T47D (cell line): ENCODE results near the gene NOXO1.
"Not testable (repeated sequence)": the region's sequence is repeated elsewhere in the genome, so short reads cannot be mapped to it uniquely, and the experiment has no call there.

Experiments used
- DNase-seq, 2 experiments: peaks; one replicate each; pipeline versions ENCODE4 v3.0.0 to v3.0.0-alpha.2; 2011 to 2012; ENCODE audit warnings: low read depth in 1 of 2, low spot score in 1 of 2
- JUND ChIP-seq: IDR thresholded peaks from 2 replicates; pipeline ENCODE4 v1.6.1; 2012; ENCODE audit warnings: low read depth
- in situ Hi-C: cut with HindIII; loops from 2 replicates; pipeline ENCODE4 v1.10.0; 2016; ENCODE audit warnings: low sequenced_read_pairs, low pct_unique_long_range_greater_than_20kb

The NOXO1 gene

DNA sequence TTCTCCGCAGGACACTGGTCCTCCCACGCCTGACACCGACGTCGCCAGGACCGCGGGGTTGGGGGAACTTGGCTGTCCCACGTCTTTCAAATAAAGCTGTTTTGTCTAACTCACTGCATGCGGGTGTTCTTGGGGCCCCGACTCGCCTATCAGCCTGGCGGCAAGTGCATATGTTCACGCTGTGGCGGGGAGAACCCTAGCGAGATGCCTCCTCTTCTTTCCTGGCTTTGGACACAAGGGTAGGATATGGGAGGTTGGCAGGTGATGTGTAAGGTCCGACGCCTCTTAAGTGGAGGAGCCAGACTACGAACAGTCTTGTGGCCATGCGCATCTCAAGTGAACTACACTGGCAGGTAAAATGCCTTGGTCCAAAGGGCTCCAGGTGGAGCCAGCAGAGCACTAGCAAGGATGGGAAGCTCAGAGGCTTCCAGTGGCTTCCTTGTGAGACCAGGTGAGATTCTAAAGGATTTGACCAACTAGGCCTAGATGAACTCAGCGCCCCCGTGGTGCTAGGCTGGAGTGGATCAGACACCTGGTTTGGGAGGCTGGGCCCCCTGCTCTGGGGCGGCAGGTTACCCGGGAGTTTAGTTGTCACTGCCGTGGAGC, 15.8 kb downstream of the NOXO1 start:
- no peak for DNase-seq
- in situ Hi-C loops = no loop called here
- no peak for TF ChIP-seq JUND

DNA sequence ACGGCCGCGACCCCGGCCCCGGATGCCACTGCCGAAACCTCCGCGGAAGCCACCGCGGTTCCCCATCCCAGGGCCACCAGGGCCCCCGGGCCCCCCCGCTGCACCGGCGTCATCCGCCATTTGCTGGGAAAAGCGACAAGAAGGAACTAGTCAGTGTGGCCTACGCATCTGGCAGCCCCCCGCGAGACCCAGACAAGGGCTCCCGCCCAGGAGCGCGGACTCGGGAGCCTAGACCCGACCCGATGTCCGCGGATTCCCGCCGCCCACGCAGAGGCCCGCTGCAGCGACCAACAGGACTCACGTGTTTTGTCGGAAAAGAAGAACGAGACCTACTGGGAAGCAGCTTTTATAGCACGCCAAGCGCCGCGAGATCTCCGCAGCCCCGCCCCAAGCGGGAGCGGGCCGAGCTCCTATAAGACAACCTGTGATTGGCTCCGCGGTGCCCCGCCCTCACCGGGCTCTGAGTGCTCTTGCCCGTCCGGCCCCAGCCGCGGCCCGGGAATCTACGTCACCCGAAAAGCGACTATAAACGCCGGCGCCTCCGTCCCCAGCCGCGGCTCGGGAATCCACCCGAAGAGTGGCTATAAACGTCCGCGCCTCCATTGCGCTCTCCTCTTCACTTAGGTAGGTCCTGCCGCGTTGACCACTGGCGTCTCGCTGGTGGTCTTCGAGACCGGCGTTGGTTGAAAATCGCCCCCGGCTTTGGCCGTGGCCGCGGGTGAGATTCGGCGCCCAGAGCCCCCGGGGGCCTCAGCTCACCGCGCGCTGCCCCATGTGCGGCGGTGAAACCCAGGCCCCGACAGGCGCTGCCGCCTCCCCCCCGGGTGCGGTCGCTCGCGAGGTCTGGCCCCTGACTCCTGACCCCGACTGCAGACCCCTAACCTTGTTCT, 16.5 kb downstream of the NOXO1 start, which contains the start of gene RPS2:
Gene RPS2, minus strand, starts transcription at position 321 of the 890 bp plus-strand sequence. Its CDS starts 201 bp downstream, at position 120.
- peak; percentile 99 for DNase-seq
- in situ Hi-C loops = no loop called here
- no peak for TF ChIP-seq JUND

DNA sequence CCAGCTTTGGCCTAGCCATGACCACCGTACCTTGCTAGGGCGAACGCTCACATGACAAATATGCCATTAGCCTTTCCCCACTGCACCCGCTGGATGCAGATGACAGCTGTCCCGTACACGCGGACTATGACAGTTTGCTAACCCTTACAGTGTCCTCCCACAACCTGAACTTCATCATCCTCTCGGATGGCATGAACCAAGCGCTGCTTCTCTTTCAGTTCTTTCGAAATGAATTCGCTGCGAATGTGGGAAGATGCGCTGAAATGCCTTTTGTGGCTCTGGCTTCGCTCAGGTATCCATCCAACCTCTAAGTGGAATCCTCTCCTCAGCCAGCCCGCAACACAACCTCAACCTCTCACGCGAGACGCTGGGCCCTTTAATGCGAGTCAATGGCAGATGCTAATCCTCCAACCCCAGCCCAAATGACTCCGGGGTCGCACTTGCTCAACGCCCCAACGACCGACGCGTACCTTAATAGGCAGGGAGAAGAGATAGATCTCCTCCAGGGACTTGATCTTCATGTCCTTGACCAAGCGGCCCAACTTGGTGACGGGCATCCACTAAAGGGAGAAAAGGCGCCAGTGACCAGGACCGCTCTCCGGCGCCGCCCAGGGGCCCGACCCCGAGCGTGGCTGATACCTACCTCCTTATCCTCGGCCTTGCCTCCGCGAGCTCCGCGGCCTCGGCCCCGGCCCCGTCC, 17.3 kb downstream of the NOXO1 start:
- in situ Hi-C loops = no loop called here
- TF ChIP-seq JUND = no peak
- peak in 1 of 2 experiments; percentile 32 for DNase-seq

DNA sequence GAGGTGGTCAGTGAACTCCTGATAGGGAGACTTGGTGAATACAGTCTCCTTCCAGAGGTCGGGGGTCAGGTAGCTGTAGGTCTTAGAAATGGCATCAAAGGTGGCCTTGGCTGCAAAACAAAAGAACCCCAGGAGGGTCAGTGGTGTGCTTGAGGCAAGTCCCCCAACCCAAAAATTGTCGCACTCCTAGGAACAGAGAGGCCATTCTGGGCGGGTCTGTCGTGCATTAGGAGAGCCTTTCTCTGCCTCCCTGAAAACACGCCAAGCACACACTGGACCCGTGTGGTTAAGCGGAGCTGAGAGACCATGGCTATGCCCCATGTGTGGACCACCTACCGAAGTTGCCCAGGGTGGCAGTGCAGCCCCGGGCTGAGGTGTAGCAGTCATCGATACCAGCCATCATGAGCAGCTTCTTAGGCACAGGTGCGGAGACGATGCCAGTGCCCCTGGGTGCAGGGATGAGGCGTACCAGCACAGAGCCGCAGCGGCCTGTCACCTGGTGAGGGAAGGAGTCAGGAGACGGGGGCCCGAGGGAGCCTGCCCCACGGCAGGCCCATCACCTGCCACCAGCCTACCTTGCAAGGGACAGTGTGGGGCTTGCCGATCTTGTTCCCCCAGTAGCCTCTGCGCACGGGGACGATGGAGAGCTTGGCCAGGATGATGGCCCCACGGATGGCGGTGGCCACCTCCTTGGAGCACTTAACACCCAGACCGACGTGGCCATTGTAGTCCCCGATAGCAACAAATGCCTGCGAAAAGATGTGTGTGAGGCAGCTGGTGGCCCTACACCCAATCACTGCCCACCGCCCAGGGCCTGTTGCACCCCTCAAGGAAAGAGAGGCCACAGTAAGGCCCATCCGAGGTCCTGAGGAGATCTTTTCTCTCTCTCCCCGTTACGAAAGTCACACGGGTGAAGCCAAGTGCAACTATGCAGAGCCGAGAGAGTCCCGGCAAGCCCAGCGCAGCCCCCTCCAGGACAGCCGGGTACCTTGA, 18.8 kb downstream of the NOXO1 start:
- DNase-seq, in situ Hi-C loops: not testable (repeated sequence)

DNA sequence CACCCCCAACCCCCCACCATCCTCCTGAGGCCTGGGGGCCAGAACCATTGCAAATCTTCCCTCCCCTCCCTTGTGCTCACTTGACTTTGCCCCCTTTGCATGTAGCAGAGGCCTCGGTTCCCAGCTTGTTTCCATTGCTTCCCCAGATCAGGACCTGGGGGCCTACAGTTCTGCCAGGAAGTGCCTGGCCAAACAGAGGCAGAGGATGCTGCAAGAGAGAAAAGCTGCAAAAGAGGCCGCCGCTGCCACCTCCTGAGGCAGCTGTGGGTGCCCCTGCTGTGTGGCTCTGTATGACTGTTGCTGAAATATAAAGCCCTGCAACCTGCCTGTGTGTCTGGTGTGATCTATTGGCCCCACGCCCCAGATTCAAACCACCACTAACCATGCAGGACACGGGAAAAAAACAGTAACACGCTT, 19.6 kb downstream of the NOXO1 start:
- DNase-seq = no peak
- no peak for TF ChIP-seq JUND
- in situ Hi-C loops = no loop called here

DNA sequence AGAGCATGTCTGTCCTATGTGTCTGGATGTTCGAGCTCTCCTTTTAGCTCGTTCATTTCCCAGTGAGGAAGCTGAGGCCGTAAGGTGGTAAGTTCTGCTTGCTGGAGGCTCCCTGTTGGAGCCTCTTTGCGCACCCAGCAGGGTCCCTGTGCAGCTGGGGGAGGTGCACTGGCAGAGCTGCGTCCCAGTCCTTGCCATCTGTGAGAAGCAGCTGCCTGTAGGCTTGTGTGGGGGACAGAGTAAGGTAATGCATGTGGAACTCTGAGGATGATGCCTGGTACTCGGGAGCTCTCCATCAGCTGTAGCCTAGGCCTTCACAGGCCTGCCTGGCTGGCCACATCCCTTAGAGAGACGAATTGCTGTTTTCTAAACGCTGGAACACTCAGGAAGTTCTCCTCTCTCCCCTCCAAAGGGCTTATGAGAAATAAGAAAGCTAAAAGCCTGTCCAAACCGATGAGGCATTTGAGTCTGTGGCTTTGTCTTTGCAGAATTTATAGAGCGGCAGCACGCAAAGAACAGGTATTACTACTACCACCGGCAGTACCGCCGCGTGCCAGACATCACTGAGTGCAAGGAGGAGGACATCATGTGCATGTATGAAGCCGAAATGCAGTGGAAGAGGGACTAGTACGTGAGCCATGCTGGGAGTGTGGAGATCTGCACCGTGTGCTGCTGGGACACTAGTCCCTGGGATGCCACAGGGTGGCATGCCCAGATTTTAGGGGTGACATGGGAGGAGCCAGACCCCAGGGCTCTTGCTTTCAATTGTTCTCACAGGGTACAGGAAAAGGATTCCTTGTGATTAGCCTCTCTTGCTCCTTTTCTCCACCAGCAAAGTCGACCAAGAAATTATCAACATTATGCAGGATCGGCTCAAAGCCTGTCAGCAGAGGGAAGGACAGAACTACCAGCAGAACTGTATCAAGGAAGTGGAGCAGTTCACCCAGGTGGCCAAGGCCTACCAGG, 20.3 kb downstream of the NOXO1 start:
- DNase-seq = peak in 1 of 2 experiments; percentile 77
- in situ Hi-C loops = no loop called here
- no peak for TF ChIP-seq JUND

DNA sequence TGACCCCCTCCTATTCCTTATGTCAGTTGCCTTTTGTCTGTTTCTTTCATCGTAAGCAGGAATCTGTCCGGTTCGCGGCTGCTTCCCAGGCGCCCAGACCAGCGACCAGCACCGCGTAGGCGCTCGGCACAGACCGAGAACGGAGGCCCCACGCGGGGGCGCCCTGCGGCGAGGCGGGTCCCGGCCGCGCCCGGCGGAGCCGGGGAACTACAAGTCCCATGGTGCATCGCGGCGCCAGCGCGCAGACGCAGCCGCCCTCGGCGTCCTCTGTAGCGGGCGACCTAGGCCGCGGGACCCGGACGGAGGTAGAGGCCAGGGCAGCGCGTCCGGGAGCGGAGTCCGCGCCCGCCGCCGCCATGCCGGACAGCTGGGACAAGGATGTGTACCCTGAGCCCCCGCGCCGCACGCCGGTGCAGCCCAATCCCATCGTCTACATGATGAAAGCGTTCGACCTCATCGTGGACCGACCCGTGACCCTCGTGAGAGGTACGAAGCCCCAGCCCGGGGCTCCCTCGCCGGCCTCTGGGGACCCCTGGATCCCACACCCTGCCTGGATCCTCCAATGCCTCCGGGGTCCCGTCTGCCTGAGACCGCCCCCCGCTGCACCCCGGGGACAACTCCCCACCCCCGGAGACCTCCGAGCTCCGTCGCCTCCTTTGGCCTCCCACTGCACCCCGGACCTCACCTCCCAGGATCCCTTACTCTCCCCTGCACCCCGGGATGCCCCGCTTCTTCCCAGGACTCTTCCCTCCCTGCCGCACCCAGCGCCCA, 21.8 kb downstream of the NOXO1 start, which contains the start of gene NDUFB10:
Gene NDUFB10, plus strand, starts transcription at position 270 of the 771 bp plus-strand sequence. Its CDS starts 87 bp downstream, at position 357.
- TF ChIP-seq JUND = no peak
- in situ Hi-C loops = no loop called here
- DNase-seq = peak; percentile 74 to 94

DNA sequence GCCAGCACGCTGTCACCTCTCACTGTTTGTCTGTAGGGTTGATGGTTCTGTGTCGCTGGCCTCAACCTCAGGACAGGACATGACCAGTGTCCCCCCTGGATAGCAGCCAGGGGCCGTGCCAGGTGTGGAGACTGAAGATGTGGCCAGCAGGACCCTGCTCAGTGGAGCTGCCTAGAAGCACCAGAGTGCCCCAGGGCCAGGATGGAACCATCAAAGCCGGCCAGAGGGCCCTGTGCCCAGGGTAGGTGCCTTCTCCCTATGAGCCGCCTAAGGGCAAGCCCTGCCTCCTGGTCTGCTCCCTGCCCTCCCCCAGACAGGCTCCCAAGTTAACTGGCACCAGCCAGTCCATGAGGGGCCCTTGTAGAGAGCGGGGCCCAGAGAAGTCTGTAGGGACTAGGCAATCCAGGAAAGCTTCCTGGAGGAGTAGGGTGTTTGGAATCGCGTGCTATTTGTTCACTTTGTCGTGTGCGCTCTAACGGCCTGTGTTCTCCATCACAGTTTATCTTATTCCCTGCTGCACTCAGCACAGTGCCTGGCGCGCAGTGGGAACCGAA, 22.5 kb downstream of the NOXO1 start:
- no peak for TF ChIP-seq JUND
- in situ Hi-C loops = no loop called here
- no peak for DNase-seq

DNA sequence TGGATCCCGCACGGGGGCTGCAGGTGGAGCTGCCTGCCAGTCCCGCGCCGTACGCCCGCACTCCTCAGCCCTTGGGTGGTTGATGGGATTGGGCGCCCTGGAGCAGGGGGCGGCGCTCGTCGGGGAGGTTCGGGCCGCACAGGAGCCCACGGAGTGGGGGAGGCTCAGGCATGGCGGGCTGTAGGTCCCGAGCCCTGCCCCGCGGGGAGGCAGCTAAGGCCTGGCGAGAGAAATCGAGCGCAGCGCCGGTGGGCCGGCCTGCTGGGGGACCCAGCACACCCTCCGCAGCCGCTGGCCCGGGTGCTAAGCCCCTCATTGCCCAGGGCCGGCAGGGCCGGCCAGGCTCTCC, 23.2 kb downstream of the NOXO1 start:
- DNase-seq, in situ Hi-C loops: not testable (repeated sequence)

DNA sequence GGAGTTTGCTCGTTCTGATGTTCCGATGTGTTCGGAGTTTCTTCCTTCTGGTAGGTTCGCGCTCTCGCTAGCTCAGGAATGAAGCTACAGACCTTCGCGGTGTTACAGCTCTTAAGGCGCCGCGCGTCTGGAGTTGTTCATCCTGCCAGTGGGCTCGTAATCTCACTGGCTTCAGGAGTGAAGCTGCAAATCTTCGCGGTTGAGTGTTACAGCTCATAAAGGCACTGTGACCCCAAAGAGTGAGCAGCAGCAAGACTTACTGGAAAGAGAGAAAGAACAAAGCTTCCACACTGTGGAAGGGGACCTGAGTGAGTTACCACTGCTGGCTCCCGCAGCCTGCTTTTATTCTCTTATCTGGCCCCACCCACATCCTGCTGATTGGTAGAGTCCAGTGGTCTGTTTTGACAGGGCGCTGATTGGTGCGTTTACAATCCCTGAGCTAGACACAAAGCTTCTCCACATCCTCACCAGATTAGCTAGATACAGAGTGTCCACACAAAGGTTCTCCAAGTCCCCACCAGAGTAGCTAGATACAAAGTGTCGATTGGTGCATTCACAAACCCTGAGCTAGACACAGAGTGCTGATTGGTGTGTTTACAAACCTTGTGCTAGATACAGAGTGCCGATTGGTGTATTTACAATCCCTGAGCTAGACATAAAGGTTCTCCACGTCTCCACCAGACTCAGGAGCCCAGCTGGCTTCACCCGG, 23.7 kb downstream of the NOXO1 start:
- in situ Hi-C loops, DNase-seq: not testable (repeated sequence)
